ENCODE measurements around the gene USP9Y.
A peak's percentile ranks its signal among the peaks of the same experiment; 100 is the strongest.

The USP9Y gene

DNA sequence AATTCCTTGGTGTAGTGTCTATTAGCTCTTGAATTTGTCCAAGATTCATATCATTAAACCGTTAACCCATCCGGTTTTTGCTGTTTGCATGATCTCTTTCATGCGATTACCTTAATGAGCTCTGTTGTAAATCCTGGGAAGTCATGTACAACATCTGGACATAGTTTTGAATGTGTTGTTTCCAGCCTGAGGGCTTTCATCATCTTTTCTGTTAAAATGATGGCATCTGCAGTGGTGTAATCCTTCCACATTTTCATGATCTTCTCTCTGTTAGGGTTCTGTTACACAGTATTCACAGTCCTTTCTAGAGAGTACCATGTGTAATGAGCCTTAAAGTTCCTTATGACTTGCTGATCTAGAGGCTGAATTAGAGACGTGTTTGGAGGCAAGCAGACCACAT lies 64.9 kb downstream of the USP9Y start:
- no peak overlapping the region for H3K4me3 ChIP-seq (ENCODE audit: low read length)
- TF ChIP-seq, protein P1, sequence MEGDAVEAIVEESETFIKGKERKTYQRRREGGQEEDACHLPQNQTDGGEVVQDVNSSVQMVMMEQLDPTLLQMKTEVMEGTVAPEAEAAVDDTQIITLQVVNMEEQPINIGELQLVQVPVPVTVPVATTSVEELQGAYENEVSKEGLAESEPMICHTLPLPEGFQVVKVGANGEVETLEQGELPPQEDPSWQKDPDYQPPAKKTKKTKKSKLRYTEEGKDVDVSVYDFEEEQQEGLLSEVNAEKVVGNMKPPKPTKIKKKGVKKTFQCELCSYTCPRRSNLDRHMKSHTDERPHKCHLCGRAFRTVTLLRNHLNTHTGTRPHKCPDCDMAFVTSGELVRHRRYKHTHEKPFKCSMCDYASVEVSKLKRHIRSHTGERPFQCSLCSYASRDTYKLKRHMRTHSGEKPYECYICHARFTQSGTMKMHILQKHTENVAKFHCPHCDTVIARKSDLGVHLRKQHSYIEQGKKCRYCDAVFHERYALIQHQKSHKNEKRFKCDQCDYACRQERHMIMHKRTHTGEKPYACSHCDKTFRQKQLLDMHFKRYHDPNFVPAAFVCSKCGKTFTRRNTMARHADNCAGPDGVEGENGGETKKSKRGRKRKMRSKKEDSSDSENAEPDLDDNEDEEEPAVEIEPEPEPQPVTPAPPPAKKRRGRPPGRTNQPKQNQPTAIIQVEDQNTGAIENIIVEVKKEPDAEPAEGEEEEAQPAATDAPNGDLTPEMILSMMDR (conservative IDR thresholded peaks at IDR 0.05; ENCODE audit: low read length): no peak
- peak; percentile 61 for DNase-seq (ENCODE audit: low read depth)

DNA sequence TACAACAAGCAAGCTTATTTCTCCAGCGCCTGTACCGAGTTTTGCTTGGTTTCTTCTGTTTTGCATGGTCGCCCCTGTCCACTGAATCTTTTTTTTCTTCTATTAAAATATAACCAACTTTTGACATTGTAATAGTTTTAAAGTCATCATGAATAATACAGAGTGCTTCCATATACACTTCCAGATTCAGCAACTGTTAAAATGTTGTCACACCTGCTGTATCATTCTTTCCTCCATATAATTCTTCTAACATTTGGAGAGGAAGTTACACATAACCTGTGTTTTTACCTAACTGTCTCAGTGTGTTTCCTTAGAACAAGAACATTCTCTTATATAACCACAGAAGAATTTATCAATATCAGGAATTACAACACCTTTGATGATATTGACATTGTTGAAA lies 83.5 kb downstream of the USP9Y start:
- TF ChIP-seq, protein P1 (conservative IDR thresholded peaks at IDR 0.05; ENCODE audit: low read length): no peak
- no peak for DNase-seq (ENCODE audit: low read depth)
- H3K4me3 ChIP-seq (ENCODE audit: low read length): no peak overlapping the region

DNA sequence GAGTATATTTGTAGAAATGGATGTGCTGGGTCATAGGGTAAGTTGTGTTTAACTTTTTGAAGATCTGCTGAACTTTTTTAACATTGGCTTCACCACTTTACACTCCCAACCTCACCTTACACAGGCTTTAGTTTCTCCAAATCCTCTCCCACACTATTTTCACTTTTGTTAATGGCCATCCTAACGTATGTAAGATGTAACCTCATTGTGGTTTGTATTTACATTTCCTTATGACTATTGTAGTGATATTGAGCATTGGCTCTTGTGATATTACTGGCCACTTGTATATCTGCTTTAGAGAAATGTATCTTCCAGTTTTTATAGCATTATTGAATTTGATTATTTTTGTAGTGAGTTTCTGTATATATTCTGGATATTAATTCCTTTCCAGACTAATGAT lies 93.0 kb downstream of the USP9Y start:
- DNase-seq (ENCODE audit: low read depth): no peak
- TF ChIP-seq, protein P1 (conservative IDR thresholded peaks at IDR 0.05; ENCODE audit: low read length): no peak

DNA sequence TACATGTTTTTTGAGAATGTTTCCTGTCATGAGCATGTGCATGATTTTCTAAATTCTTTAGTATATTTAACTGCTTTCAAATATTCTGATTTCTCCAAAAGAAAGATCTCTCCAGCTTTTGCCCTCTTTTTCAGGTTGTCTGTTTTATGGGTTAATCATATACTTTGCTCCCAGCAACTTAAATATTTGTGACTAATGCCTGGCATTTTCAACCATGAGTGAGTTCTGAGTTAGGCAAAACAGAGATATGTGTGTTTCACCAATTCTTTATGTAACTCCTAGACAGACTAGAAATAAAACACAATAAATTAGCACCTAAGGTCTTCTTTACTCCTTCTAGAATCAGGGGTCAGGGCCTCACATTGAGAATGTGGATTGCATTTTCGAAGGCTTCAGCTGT lies 107.0 kb downstream of the USP9Y start:
- no peak overlapping the region for H3K4me3 ChIP-seq (ENCODE audit: low read length)
- peak; percentile 1 for DNase-seq (ENCODE audit: low read depth)
- TF ChIP-seq, protein P1 (conservative IDR thresholded peaks at IDR 0.05; ENCODE audit: low read length): no peak

More for the DNA sequence above, 93.0 kb downstream of the USP9Y start:
- no peak overlapping the region for H3K4me3 ChIP-seq (ENCODE audit: low read length)

DNA sequence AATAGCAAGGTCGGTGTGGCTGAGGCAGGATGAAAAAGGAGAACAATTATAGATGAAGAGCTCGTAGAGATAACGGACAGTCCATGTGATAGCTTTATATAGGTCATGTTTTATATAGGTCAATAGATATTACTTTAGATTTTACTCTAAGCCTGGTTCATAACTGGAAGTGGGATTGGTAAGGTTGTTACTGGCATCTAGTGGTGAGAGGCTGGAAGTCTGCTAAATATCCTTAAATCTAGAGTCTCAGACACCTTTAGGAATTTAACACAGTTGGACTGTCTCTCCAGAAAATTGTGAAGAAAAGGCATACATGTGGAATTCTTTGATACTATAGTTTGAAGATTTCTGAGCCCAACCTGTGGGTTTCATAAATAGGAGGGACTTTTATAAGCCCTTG lies 108.0 kb downstream of the USP9Y start:
- TF ChIP-seq, protein P1 (conservative IDR thresholded peaks at IDR 0.05; ENCODE audit: low read length): peak; percentile 57
- no peak overlapping the region for H3K4me3 ChIP-seq (ENCODE audit: low read length)
- peak; percentile 40 for DNase-seq (ENCODE audit: low read depth)

DNA sequence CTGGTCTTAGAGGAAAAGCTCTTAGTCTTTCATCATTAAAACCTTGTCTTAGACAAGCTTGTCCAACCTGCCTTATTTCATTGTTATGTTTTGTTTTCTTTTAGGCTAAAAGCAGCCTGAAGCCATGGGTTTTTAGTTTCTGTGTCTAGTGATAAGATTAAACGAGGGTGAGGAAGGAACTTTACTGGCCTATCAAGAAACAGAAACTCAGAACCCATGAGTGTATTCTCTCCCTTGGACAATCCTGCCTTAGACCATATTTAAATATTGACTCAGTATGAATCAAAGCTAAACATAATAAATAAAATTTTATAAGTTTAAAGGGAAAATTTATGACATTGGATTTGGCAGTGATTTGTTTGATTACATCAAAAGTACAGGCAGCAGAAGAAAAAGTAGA lies 122.4 kb downstream of the USP9Y start:
- no peak overlapping the region for H3K4me3 ChIP-seq (ENCODE audit: low read length)
- no peak for DNase-seq (ENCODE audit: low read depth)
- TF ChIP-seq, protein P1 (conservative IDR thresholded peaks at IDR 0.05; ENCODE audit: low read length): no peak

DNA sequence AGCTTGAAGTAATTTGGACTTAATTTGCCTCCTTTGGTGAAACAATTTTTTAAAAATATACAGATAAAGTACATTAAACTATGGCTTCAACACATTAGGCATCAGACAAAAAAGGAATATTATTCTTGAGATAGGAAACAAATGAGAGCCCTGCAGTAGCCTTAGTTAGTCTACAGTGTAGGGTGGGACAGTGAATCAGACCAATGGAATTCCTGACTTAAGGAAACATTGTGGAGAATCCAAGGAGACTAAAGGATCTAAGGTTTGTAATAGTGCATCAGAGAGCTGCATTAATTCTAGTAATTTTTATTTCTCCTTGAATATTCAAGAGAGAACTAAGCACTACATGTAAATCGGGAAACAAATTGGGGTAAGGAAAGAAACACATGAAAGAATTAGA lies 125.8 kb downstream of the USP9Y start:
- TF ChIP-seq, protein P1 (conservative IDR thresholded peaks at IDR 0.05; ENCODE audit: low read length): no peak
- peak; percentile 46 for DNase-seq (ENCODE audit: low read depth)

More for the DNA sequence above, 125.8 kb downstream of the USP9Y start:
- H3K4me3 ChIP-seq (ENCODE audit: low read length): no peak overlapping the region
